PC-3 (cell line): ENCODE measurements around the gene RAI1. TPM values are rescaled to one million over a fixed set of nuclear protein-coding genes. Genes with fewer than 3 reads are reported as not detected.
"Not testable (repeated sequence)": the region's sequence is repeated elsewhere in the genome, so short reads cannot be mapped to it uniquely, and the experiment has no call there.

Source experiments
- ATAC-seq: fragments of 200-7000 bp; cut with Tn5 transposase; 2 replicates; pipeline ENCODE4 v1.9.1; 2020; ENCODE audit warnings: mild to moderate bottlenecking, moderate library complexity
- BruUV-seq: library from RNA; stranded (reverse); fragments of 400-500 nt; replicated peaks from 2 replicates; lab custom pipeline; 2021; lab: Mats Ljungman, UMichigan
- CTCF ChIA-PET: fragments of 300-600 bp; sonication (Branson Sonifier 250); formaldehyde crosslinking; loops from one replicate; lab custom pipeline; 2022; ENCODE audit warnings: antibody characterized with exemption; lab: Charles Lee
- POLR2A ChIA-PET: fragments of 300-600 bp; sonication (Branson Sonifier 250); formaldehyde crosslinking; loops from one replicate; lab custom pipeline; 2022; ENCODE audit warnings: antibody characterized with exemption; ENCODE audit not compliant: unreplicated experiment; lab: Charles Lee
- DNase-seq: peaks from one replicate; pipeline ENCODE4 v3.0.0-alpha.2; 2015
- H2AFZ ChIP-seq: fragments of 300-600 bp; sonication (generic); 2 replicates; pipeline ENCODE4 v1.6.0; 2016; ENCODE audit warnings: antibody characterized with exemption, low read length
- H3F3A ChIP-seq: fragments of 300-600 bp; sonication (generic); one replicate; pipeline ENCODE4 v1.6.0; 2017; ENCODE audit warnings: antibody characterized with exemption, low read length, control low read depth, mild to moderate bottlenecking; ENCODE audit not compliant: unreplicated experiment
- H3K27ac ChIP-seq: fragments of 300-600 bp; sonication (generic); 2 replicates; pipeline ENCODE4 v1.5.1; 2016; ENCODE audit warnings: mild to moderate bottlenecking, low read length
- H3K27me3 ChIP-seq: fragments of 300-600 bp; sonication (generic); 2 replicates; pipeline ENCODE4 v1.6.1; 2016; ENCODE audit warnings: low read length, mixed read lengths
- H3K36me3 ChIP-seq: fragments of 300-600 bp; sonication (generic); 2 replicates; pipeline ENCODE4 v1.6.1; 2016; ENCODE audit warnings: low read depth, mixed run types, low read length, mixed read lengths
- H3K4me1 ChIP-seq: fragments of 300-600 bp; sonication (generic); 2 replicates; pipeline ENCODE4 v1.5.1; 2016; ENCODE audit warnings: low read length; ENCODE audit not compliant: insufficient read depth
- H3K4me2 ChIP-seq: fragments of 300-600 bp; sonication (generic); 2 replicates; pipeline ENCODE4 v1.6.0; 2016; ENCODE audit warnings: low read length
- H3K4me3 ChIP-seq: fragments of 300-600 bp; sonication (generic); 2 replicates; pipeline ENCODE4 v1.5.1; 2016; ENCODE audit warnings: mild to moderate bottlenecking, low read length, mixed read lengths
- H3K79me2 ChIP-seq: fragments of 300-600 bp; sonication (generic); 2 replicates; pipeline ENCODE4 v1.6.1; 2017; ENCODE audit warnings: low read length, mixed read lengths
- H3K9ac ChIP-seq: fragments of 300-600 bp; sonication (generic); 2 replicates; pipeline ENCODE4 v1.6.0; 2016; ENCODE audit warnings: mild to moderate bottlenecking, low read length
- H3K9me2 ChIP-seq: fragments of 300-600 bp; sonication (generic); replicated peaks from 2 replicates; pipeline ENCODE4 v1.6.1; 2016; ENCODE audit warnings: mixed run types, low read length, mixed read lengths
- H3K9me3 ChIP-seq: fragments of 300-600 bp; sonication (generic); 2 replicates; pipeline ENCODE4 v1.6.1; 2016; ENCODE audit warnings: low read length, mixed read lengths
- H4K20me1 ChIP-seq: fragments of 300-600 bp; sonication (generic); 2 replicates; pipeline ENCODE4 v1.6.1; 2016; ENCODE audit warnings: low read length, mixed read lengths
- EZH2 ChIP-seq: fragments of 300-600 bp; sonication (generic); IDR thresholded peaks from one replicate; pipeline ENCODE4 v1.6.1; 2017; ENCODE audit warnings: antibody characterized with exemption, mild to moderate bottlenecking, low read length; ENCODE audit not compliant: unreplicated experiment
- EZH2phosphoT487 ChIP-seq: fragments of 300-600 bp; sonication (generic); IDR thresholded peaks from 2 replicates; pipeline ENCODE4 v1.6.1; 2018; ENCODE audit warnings: mild to moderate bottlenecking, antibody characterized with exemption, low read length, borderline replicate concordance
- intact Hi-C: fragments of 100-400 bp; cut with micrococcal nuclease; formaldehyde crosslinking; loops from 2 replicates; pipeline ENCODE4 v1.9.0; 2023
- total RNA-seq: library from RNA; depleted of rRNA; stranded (reverse); fragments of >200 nt; gene quantifications from 2 replicates; pipeline ENCODE4 v1.2.3, GENCODE V29; 2014
- TF ChIP-seq, protein P1 (sequence below): fragments of 300-600 bp; sonication (generic); conservative IDR thresholded peaks from 2 replicates; pipeline ENCODE4 v1.5.1; 2017; ENCODE audit warnings: antibody characterized with exemption, low read depth, mild to moderate bottlenecking, low read length

Gene RAI1
- total RNA-seq, 1 experiment from 2014 or later: 33.0 TPM

DNA sequence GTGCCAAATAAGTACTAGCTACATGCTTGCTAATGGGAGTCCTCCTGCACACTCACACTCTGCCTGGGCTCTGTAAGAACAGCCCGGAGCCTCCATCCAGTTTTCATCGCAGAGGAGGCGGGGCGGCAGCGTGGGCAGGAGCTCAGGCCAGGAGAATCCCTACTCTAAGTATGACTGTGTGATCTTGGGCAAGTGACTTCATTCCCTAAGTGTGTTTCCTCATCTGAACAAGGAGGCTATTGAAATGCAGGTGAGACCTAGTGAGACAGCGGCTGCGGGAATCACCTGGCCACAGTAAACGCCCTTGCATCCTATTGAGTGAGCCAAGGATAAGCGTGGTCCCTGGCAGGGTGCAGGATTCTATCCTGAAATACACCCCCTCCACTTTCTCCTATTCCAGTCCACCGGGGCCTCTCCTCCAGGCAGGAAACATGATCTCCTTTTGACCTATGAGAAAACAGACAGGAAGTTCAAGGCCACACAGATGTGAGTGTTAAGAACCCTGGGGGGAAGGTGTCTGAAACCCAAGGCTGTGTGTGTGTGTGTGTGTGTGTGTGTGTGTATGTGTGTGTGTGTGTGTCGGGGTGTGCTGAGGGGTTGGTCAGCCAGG lies 5.2 kb upstream of the RAI1 start:
- H4K20me1 ChIP-seq: no peaks in the 10 kb centered on the region
- H3K27me3 ChIP-seq: no peaks in the 10 kb centered on the region
- POLR2A ChIA-PET: no interaction called here
- no peaks in the 10 kb centered on the region for H3F3A ChIP-seq
- no peak overlapping the region for H3K9ac ChIP-seq
- H3K27ac ChIP-seq: no peak overlapping the region
- H3K79me2 ChIP-seq: no peaks in the 10 kb centered on the region
- H2AFZ ChIP-seq: peak overlapping the region; percentile 27; the same call in 1 of the 2 replicates
- intact Hi-C loops: no loop called here
- H3K4me2 ChIP-seq: peak overlapping the region; percentile 23; the same call in 1 of the 2 replicates
- CTCF ChIA-PET: no interaction called here
- no peak overlapping the region for H3K4me3 ChIP-seq
- TF ChIP-seq EZH2 (no peak), EZH2phosphoT487 (no peak)
- TF ChIP-seq, protein P1, sequence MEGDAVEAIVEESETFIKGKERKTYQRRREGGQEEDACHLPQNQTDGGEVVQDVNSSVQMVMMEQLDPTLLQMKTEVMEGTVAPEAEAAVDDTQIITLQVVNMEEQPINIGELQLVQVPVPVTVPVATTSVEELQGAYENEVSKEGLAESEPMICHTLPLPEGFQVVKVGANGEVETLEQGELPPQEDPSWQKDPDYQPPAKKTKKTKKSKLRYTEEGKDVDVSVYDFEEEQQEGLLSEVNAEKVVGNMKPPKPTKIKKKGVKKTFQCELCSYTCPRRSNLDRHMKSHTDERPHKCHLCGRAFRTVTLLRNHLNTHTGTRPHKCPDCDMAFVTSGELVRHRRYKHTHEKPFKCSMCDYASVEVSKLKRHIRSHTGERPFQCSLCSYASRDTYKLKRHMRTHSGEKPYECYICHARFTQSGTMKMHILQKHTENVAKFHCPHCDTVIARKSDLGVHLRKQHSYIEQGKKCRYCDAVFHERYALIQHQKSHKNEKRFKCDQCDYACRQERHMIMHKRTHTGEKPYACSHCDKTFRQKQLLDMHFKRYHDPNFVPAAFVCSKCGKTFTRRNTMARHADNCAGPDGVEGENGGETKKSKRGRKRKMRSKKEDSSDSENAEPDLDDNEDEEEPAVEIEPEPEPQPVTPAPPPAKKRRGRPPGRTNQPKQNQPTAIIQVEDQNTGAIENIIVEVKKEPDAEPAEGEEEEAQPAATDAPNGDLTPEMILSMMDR: no peak
- no peaks in the 10 kb centered on the region for H3K9me3 ChIP-seq
- ATAC-seq (peak; percentile 30), DNase-seq (peak; percentile 46)
- BruUV-seq: no TSS peak
- no peaks in the 10 kb centered on the region for H3K36me3 ChIP-seq
- peaks cover 30% of the 10 kb centered on the region for H3K4me1 ChIP-seq
- H3K9me2 ChIP-seq: no peaks in the 10 kb centered on the region

DNA sequence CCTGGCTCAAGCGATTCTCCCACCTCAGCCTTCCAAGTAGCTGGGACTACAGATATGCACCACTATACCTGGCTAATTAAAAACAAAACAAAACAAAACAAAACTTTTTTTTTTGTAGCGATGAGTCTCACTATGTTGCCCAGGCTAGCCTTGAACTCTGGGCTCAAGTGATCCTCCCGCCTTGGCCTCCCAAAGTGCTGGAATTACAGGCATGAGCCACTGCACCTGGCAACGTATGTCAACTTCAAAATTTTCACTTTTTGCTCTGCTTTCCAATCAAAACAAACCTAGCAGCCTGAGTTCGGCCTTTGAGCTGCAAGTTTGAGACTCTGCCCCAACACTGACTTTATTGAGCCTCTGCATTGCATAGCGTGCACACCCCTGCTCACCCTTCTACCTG lies 4.5 kb upstream of the RAI1 start:
- no peak overlapping the region for H3K27ac ChIP-seq
- ATAC-seq: no peak
- 0 out of 2 replicates have a peak overlapping the region, but pooled peaks have one; percentile 23 for H3K4me2 ChIP-seq
- BruUV-seq: no TSS peak
- no peak for DNase-seq
- no peaks in the 10 kb centered on the region for H3K9me2 ChIP-seq
- TF ChIP-seq EZH2: no peak
- peaks cover 30% of the 10 kb centered on the region for H3K4me1 ChIP-seq
- ChIA-PET CTCF (no interaction called here), POLR2A (no interaction called here)
- H2AFZ ChIP-seq: no peak overlapping the region
- H3K79me2 ChIP-seq: peaks cover 2% of the 10 kb centered on the region
- intact Hi-C loops: no loop called here
- no peaks in the 10 kb centered on the region for H3F3A ChIP-seq
- no peaks in the 10 kb centered on the region for H3K9me3 ChIP-seq
- H3K4me3 ChIP-seq: no peak overlapping the region
- H3K36me3 ChIP-seq: no peaks in the 10 kb centered on the region
- H3K27me3 ChIP-seq: no peaks in the 10 kb centered on the region
- H4K20me1 ChIP-seq: no peaks in the 10 kb centered on the region
- no peak overlapping the region for H3K9ac ChIP-seq

GRCh38 chr17:17677299-17678040 lies 3.8 kb upstream of the RAI1 start:
- DNase-seq (no peak), ATAC-seq (no peak)
- Histone ChIP-seq H2AFZ (no peak overlapping the region), H3K4me3 (no peak overlapping the region), H3K36me3 (no peaks in the 10 kb centered on the region), H3K9me3 (no peaks in the 10 kb centered on the region), H3K27me3 (no peaks in the 10 kb centered on the region), H3K9me2 (no peaks in the 10 kb centered on the region), H3F3A (no peaks in the 10 kb centered on the region), H3K4me2 (no peak overlapping the region), H4K20me1 (no peaks in the 10 kb centered on the region), H3K27ac (no peak overlapping the region), H3K79me2 (peaks cover 9% of the 10 kb centered on the region), H3K4me1 (peaks cover 25% of the 10 kb centered on the region), H3K9ac (no peak overlapping the region)
- CTCF ChIA-PET: no interaction called here
- TF ChIP-seq EZH2 (no peak), EZH2phosphoT487 (no peak)
- TF ChIP-seq, protein P1: no peak
- no TSS peak for BruUV-seq
- POLR2A ChIA-PET: no interaction called here
- intact Hi-C loops: no loop called here

DNA sequence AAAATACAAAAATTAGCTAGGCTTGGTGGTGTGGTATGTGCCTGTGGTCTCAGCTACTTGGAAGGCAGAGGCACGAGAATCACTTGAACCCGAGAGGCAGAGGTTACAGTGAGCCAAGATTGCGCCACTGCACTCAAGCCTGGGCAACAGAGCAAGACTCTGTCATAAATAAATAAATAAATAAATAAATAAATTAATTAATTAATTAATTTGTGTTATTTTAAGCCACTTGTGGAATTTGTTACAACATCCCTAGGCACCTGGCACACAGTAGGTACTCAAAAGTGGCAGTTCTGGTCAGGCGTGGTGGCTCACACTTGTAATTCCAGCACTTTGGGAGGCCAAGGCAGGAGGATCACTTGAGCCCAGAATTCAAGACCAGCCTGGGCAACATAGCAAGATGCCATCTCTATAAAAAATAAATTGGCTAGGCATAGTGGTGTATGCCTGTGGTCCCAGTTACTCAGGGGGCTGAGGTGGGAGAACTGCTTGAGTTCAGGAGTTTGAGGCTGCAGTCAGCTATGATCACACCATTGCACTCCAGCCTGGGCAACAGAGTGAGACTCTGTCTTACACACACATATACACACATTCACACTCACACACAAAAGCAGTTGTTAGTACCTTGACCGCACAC lies 3.1 kb upstream of the RAI1 start:
- H3K9me2 ChIP-seq, H4K20me1 ChIP-seq, H3K4me2 ChIP-seq, H3K9me3 ChIP-seq, DNase-seq, BruUV-seq, H3K27ac ChIP-seq, CTCF ChIA-PET, H3K27me3 ChIP-seq, H3K4me3 ChIP-seq, H2AFZ ChIP-seq, intact Hi-C loops, H3K9ac ChIP-seq, H3F3A ChIP-seq, POLR2A ChIA-PET, H3K36me3 ChIP-seq, ATAC-seq: not testable (repeated sequence)
- Histone ChIP-seq H3K4me1 (peaks cover 19% of the 10 kb centered on the region), H3K79me2 (peaks cover 16% of the 10 kb centered on the region)
